NCI-H2171 treated with DMSO at 0.1 percent for 48 hours (cell line): ENCODE data around the gene CLDN24.

Experiments used
- DNase-seq: peaks from one replicate; lab custom pipeline; 2025; lab: John Stamatoyannopoulos, UW

CLDN24 gene

GRCh38 chr4:183284258-183284785, 37.9 kb downstream of the CLDN24 start:
- no peak for DNase-seq

- DNase-seq, result no peak
Measured at GRCh38 chr4:183276106-183276505, 46.1 kb downstream of the CLDN24 start.

GRCh38 chr4:183272384-183272783, 49.8 kb downstream of the CLDN24 start:
- no peak for DNase-seq
